Mesenchymal stem cell (in vitro differentiated cells and primary cell): Measurements from ENCODE around the gene MAP6D1.

Experiments used
- DNase-seq: peaks from one replicate; pipeline ENCODE4 v3.0.0-alpha.2; 2013
- H2AFZ ChIP-seq: one replicate; pipeline ENCODE4 v1.6.1; 2013; ENCODE audit warnings: low read depth, mild to moderate bottlenecking, control low read depth, inconsistent platforms, low read length, moderate library complexity
- H2AK5ac ChIP-seq: 2 replicates; pipeline ENCODE4 v1.6.1; 2013; ENCODE audit warnings: low read length, moderate library complexity, mild to moderate bottlenecking, inconsistent platforms; ENCODE audit not compliant: severe bottlenecking
- H2BK120ac ChIP-seq: one replicate; pipeline ENCODE4 v1.6.1; 2013; ENCODE audit warnings: low read depth, mild to moderate bottlenecking, inconsistent platforms, low read length, moderate library complexity
- H2BK12ac ChIP-seq, 2 experiments: one replicate each; pipeline ENCODE4 v1.6.1; 2013; ENCODE audit warnings: inconsistent platforms in 2 of 2, low read length in 2 of 2, mild to moderate bottlenecking in 2 of 2, moderate library complexity in 2 of 2, control low read depth in 1 of 2
- H2BK15ac ChIP-seq: one replicate; pipeline ENCODE4 v1.6.1; 2013; ENCODE audit warnings: mild to moderate bottlenecking, low read depth, inconsistent platforms; ENCODE audit not compliant: poor library complexity, severe bottlenecking
- H2BK5ac ChIP-seq: 2 replicates; pipeline ENCODE4 v1.6.1; 2013; ENCODE audit warnings: low read depth, mild to moderate bottlenecking, low read length, control low read depth, inconsistent platforms; ENCODE audit not compliant: poor library complexity, severe bottlenecking
- H3K14ac ChIP-seq, 2 experiments: one replicate each; pipeline ENCODE4 v1.6.1; 2013; ENCODE audit warnings: inconsistent platforms in 2 of 2, low read length in 2 of 2, control low read depth in 1 of 2, mild to moderate bottlenecking in 1 of 2, moderate library complexity in 1 of 2
- H3K18ac ChIP-seq, 2 experiments: one replicate each; pipeline ENCODE4 v1.6.1; 2013; ENCODE audit warnings: inconsistent platforms in 2 of 2, low read length in 2 of 2, control low read depth in 1 of 2, low read depth in 1 of 2, mild to moderate bottlenecking in 1 of 2
- H3K23ac ChIP-seq, 2 experiments: one replicate each; pipeline ENCODE4 v1.6.1; 2013; ENCODE audit warnings: inconsistent platforms in 2 of 2, low read length in 2 of 2, mild to moderate bottlenecking in 2 of 2, moderate library complexity in 2 of 2, control low read depth in 1 of 2
- H3K27ac ChIP-seq: 2 replicates; pipeline ENCODE4 v1.5.1; 2013; ENCODE audit warnings: mild to moderate bottlenecking, moderate library complexity, low read length, control low read depth, inconsistent platforms; ENCODE audit not compliant: poor library complexity, severe bottlenecking
- H3K27me3 ChIP-seq, 2 experiments: 2 replicates each; pipeline versions ENCODE4 v1.6.1 to v1.7.0; 2013; ENCODE audit warnings: low read length in 2 of 2, mild to moderate bottlenecking in 2 of 2, moderate library complexity in 2 of 2, control low read depth in 1 of 2, inconsistent platforms in 1 of 2; ENCODE audit not compliant: control insufficient read depth in 1 of 2, insufficient read depth in 1 of 2
- H3K36me3 ChIP-seq, 2 experiments: 2 replicates each; pipeline versions ENCODE4 v1.6.1 to v1.7.0; 2013; ENCODE audit warnings: low read length in 2 of 2, control low read depth in 1 of 2, inconsistent platforms in 1 of 2, low read depth in 1 of 2, mild to moderate bottlenecking in 1 of 2; ENCODE audit not compliant: insufficient read depth in 2 of 2, control insufficient read depth in 1 of 2
- H3K4ac ChIP-seq, 2 experiments: one replicate each; pipeline ENCODE4 v1.6.1; 2013; ENCODE audit warnings: inconsistent platforms in 2 of 2, low read length in 2 of 2, mild to moderate bottlenecking in 2 of 2, moderate library complexity in 2 of 2, control low read depth in 1 of 2, low read depth in 1 of 2
- H3K4me1 ChIP-seq: 2 replicates; pipeline ENCODE4 v1.6.1; 2013; ENCODE audit warnings: low read depth, low read length, control low read depth; ENCODE audit not compliant: control insufficient read depth, insufficient read depth
- H3K4me2 ChIP-seq: 2 replicates; pipeline ENCODE4 v1.6.1; 2013; ENCODE audit warnings: low read length, mild to moderate bottlenecking, inconsistent platforms; ENCODE audit not compliant: poor library complexity, severe bottlenecking
- H3K4me3 ChIP-seq, 2 experiments: 2 replicates each; pipeline versions ENCODE4 v1.5.1 to v1.7.0; 2013; ENCODE audit warnings: low read length in 2 of 2, mild to moderate bottlenecking in 2 of 2, control low read depth in 1 of 2, low read depth in 1 of 2; ENCODE audit not compliant: insufficient read depth in 1 of 2
- H3K79me1 ChIP-seq: replicated peaks from 2 replicates; pipeline ENCODE4 v1.6.1; 2013; ENCODE audit warnings: mild to moderate bottlenecking, control low read depth, low read length, inconsistent platforms; ENCODE audit not compliant: poor library complexity, severe bottlenecking
- H3K9ac ChIP-seq: 2 replicates; pipeline ENCODE4 v1.7.0; 2013; ENCODE audit warnings: mild to moderate bottlenecking, low read length, moderate library complexity
- H3K9me3 ChIP-seq: 2 replicates; pipeline ENCODE4 v1.7.0; 2013; ENCODE audit warnings: mild to moderate bottlenecking, low read length; ENCODE audit not compliant: control insufficient read depth
- H4K8ac ChIP-seq: one replicate; pipeline ENCODE4 v1.6.1; 2013; ENCODE audit warnings: inconsistent platforms, mild to moderate bottlenecking, low read length, moderate library complexity
- H4K91ac ChIP-seq: one replicate; pipeline ENCODE4 v1.6.1; 2013; ENCODE audit warnings: mild to moderate bottlenecking, low read length, inconsistent platforms
- WGBS: methylation state at CpG from one replicate; pipeline ENCODE4 v1.1.7; 2013; ENCODE audit warnings: mixed read lengths; 5-methylcytosine and 5-hydroxymethylcytosine counted together

The MAP6D1 gene

DNA sequence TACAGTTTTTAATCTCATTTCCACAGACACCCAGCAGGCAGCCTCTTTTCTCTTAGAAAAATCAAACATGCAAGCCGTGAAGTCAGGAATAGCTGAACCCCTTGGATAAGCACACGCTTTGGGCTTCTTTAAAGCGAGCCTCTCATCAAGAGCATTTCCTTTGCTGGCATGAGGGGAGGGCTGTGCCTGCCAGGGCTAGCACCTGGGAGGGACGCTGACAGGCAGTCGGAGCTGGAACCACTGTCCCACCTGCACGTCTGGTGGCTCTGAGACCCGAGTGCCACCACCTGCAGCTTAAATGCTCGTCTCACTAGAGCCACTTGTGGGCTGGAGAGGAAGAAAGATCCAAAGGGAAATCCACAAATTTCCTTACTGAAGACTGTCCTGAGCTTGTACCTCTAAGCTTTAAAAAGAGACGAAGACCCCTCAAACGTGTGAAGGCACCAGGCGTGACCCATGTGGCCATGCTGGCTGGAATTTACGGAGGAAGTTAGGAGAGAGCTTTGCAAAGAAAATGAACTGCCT, 9.4 kb downstream of the MAP6D1 start:
- Histone ChIP-seq H4K91ac (no peak overlapping the region), H2BK120ac (no peak overlapping the region), H3K27me3 (no peaks in the 10 kb centered on the region), H3K23ac (no peak overlapping the region), H3K79me1 (peaks cover 5% of the 10 kb centered on the region), H3K9ac (no peak overlapping the region), H2BK5ac (no peak overlapping the region), H3K4ac (no peak overlapping the region), H2AFZ (no peak overlapping the region), H3K27ac (no peak overlapping the region), H2BK12ac (no peak overlapping the region), H3K4me3 (no peak overlapping the region), H3K18ac (no peak overlapping the region), H4K8ac (no peak overlapping the region), H3K9me3 (no peaks in the 10 kb centered on the region), H3K36me3 (peaks cover 20 to 44% of the 10 kb centered on the region in 2 experiments), H3K14ac (no peak overlapping the region), H2AK5ac (no peak overlapping the region), H2BK15ac (no peak overlapping the region), H3K4me1 (peaks cover 6% of the 10 kb centered on the region), H3K4me2 (no peak overlapping the region)
- no peak for DNase-seq
- 92% methylated on average over 12 of the region's 12 CpGs for WGBS

DNA sequence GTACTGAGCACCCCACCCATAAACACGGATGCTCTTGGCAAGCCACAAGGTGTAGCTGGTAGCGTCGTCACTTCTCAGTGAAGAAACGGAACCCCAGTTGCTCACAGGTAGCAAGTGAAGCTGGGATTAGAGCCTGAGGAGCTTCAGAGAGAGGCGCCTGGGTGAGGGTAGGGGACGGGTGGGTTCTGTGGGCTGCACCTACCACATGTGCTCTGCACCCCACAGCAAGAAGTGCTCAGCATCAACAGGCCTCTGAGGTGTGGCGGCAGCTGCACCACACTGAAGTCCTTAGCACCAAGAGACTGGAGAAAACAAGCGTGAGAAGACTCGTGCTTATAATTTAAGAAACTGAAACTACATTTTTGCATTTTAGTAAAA, 9.8 kb downstream of the MAP6D1 start:
- H2BK120ac ChIP-seq: no peak overlapping the region
- H2BK5ac ChIP-seq: no peak overlapping the region
- DNase-seq: no peak
- H2AK5ac ChIP-seq: no peak overlapping the region
- no peak overlapping the region for H4K91ac ChIP-seq
- no peak overlapping the region for H2BK15ac ChIP-seq
- no peaks in the 10 kb centered on the region for H3K9me3 ChIP-seq
- no peak overlapping the region for H3K14ac ChIP-seq
- H3K27me3 ChIP-seq: no peaks in the 10 kb centered on the region
- H3K9ac ChIP-seq: no peak overlapping the region
- H3K79me1 ChIP-seq: peaks cover 7% of the 10 kb centered on the region
- H3K4ac ChIP-seq: no peak overlapping the region
- no peak overlapping the region for H2AFZ ChIP-seq
- H4K8ac ChIP-seq: no peak overlapping the region
- H3K23ac ChIP-seq: no peak overlapping the region
- peaks cover 24 to 49% of the 10 kb centered on the region in 2 experiments for H3K36me3 ChIP-seq
- peaks cover 6% of the 10 kb centered on the region for H3K4me1 ChIP-seq
- no peak overlapping the region for H2BK12ac ChIP-seq
- no peak overlapping the region for H3K27ac ChIP-seq
- H3K4me2 ChIP-seq: no peak overlapping the region
- H3K4me3 ChIP-seq: no peak overlapping the region
- 82% methylated on average over 6 of the region's 9 CpGs for WGBS
- H3K18ac ChIP-seq: no peak overlapping the region

DNA sequence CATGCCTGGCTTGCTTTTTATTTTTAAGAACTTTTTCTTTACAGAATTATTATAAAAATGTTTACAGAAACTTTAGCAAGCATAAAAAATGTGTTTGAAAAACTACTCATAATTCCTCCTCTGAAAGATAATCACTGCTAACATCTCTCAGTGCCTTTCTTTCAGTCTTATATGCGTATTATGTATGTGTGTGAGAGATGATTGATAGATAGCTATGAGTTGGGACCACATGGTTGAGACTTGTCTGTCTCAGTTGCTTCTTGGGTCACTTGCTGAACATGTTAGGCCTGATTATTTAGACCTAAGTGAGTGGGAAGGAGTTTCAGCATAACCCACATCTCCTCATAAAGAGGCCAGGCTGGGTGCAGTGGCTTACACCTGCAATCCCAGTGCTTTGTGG, 11.1 kb downstream of the MAP6D1 start:
- H4K91ac ChIP-seq: no peak overlapping the region
- H3K4me1 ChIP-seq: peaks cover 6% of the 10 kb centered on the region
- H4K8ac ChIP-seq: no peak overlapping the region
- H2BK15ac ChIP-seq: no peak overlapping the region
- H3K36me3 ChIP-seq: peaks cover 37 to 52% of the 10 kb centered on the region in 2 experiments
- no peaks in the 10 kb centered on the region for H3K27me3 ChIP-seq
- H3K14ac ChIP-seq: no peak overlapping the region
- no peak overlapping the region for H3K18ac ChIP-seq
- H2BK120ac ChIP-seq: no peak overlapping the region
- H3K9me3 ChIP-seq: no peaks in the 10 kb centered on the region
- no peak overlapping the region for H3K9ac ChIP-seq
- no peak overlapping the region for H3K4me2 ChIP-seq
- no peak overlapping the region for H3K4ac ChIP-seq
- no peak overlapping the region for H3K27ac ChIP-seq
- H2BK5ac ChIP-seq: no peak overlapping the region
- H3K23ac ChIP-seq: no peak overlapping the region
- no peak overlapping the region for H2AFZ ChIP-seq
- WGBS: 100% methylated on average over 1 of the region's 1 CpG
- no peak for DNase-seq
- no peak overlapping the region for H2AK5ac ChIP-seq
- peaks cover 6% of the 10 kb centered on the region for H3K79me1 ChIP-seq
- H3K4me3 ChIP-seq: no peak overlapping the region
- H2BK12ac ChIP-seq: no peak overlapping the region

DNA sequence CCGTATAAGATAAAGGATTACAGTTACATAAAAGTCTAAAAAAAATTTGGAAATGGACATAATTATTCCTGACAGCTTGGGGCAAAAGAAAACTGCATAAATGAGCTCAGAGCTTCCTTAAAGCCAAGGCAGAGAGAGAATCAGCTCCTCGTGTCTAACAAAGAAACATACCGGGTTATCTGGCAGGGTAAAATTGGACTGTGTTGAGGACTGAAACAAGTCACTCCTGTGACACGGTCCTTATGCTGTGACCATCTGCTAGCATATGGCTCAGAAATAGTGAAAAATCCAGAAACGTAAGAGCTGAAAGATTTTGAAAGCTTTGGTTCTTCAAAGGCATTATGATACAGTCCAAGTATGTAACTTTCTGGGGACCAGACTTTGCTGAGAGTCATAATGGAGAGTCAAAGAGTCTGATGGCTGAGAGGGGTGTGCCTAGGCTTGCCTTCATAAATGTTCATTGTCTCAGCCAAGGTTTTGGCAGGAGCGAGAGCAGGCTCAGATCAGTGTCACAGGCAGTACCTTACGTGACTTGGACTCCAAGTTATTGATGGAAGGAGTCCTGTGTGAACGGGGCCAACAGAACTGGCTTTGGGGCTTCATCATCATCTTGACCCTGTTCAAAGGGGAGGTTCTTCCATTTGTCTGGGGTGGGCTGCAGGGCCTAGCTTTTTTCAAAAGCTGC, 12.5 kb downstream of the MAP6D1 start:
- Histone ChIP-seq H2BK12ac (no peak overlapping the region), H4K91ac (no peak overlapping the region), H3K4me3 (no peak overlapping the region), H2AFZ (no peak overlapping the region), H2BK15ac (no peak overlapping the region), H3K36me3 (peaks cover 49 to 56% of the 10 kb centered on the region in 2 experiments), H3K18ac (no peak overlapping the region), H3K23ac (no peak overlapping the region), H3K27me3 (no peaks in the 10 kb centered on the region), H2BK120ac (no peak overlapping the region), H2BK5ac (no peak overlapping the region), H3K27ac (no peak overlapping the region), H3K79me1 (peaks cover 9% of the 10 kb centered on the region), H3K9ac (no peak overlapping the region), H2AK5ac (no peak overlapping the region), H3K4me2 (no peak overlapping the region), H3K4ac (no peak overlapping the region), H3K9me3 (no peaks in the 10 kb centered on the region), H4K8ac (no peak overlapping the region), H3K14ac (no peak overlapping the region), H3K4me1 (peaks cover 4% of the 10 kb centered on the region)
- 98% methylated on average over 7 of the region's 8 CpGs for WGBS
- DNase-seq: no peak
